Activated CD8-positive, alpha-beta memory T cell treated with anti-CD3 and anti-CD28 coated beads for 48 hours (primary cell): Measurements from ENCODE around the gene DHRS12.

Experiments
- DNase-seq, 3 experiments: peaks; one replicate each; pipeline ENCODE4 v3.0.0-alpha.2; 2020; ENCODE audit warnings: low read depth in 2 of 3, low spot score in 2 of 3

DHRS12 gene

DNA sequence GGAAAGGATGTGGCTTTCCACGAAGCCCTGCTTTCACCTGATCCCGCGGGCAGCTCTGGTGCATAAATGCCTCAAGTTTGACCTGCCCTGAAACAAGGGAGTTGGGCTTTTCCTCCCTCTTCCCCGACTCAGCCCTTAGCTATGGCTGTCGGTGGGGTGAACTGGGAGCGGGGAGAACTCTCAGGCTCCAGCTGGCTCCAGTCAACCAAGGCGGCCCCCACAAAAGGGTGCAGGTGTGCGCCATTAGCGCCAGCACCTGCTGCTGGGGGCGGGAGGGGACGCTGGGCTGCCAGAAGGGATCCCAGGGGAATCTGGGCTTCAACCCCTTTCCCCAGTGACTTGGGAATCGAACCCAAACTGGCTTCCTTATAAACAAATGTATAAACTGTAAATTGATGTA, 7.1 kb upstream of the DHRS12 start:
- no peak for DNase-seq

DNA sequence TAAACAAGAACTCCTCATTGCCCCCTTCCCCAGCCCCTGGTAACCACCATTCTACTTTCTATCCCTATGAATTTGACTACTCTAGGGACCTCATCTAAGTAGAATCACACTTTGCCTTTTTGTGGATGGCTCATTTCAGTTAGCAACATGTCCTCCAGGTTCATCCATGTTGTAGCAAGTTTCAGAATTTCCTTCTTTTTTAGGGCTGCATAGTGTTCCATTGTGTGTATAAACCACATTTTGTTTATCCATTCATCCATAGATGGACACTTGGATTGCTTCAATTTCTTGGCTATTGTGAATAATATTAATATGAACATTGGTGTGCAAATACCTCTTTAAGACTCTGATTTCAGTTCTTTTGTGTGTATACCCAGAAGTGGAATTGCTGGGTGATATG, 4.8 kb upstream of the DHRS12 start:
- DNase-seq = no peak

DNA sequence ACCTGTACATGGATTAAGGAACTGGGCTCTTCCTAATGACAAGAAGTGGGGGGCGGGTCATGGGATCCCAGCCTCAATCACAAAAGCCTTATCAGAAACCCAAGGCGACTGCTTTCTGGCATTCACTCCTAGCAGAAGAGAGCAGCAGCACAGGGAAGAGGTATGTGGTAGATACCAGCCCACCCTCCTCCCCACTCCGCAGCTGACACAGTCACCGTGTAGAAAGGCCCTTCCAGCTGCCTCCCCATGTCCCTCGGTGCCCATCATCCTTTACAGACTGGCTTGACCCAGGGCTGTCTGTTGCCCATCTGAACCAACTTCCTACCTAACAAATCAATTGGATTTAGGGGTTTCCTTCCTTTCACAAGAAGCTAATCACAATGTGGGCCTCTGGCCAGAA, 3.1 kb upstream of the DHRS12 start:
- DNase-seq = no peak

DNA sequence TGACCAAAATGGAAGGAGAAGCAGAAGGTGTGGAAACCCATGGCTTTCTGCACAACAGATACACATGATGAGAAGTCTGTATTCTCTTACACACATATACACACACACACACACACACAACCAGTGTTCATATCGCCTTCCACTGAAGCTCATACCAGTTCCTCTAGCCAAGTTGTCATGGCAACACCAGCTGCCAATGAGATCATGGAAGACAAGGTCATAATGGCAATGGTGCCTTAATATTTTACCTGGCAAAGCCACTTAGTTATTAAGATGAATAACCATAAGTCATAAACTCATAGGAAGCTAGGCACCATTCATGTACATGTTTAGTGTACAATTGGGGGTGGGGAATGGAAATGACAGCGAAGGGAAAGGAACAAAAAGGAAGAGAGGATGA, 2.6 kb upstream of the DHRS12 start:
- no peak for DNase-seq

DNA sequence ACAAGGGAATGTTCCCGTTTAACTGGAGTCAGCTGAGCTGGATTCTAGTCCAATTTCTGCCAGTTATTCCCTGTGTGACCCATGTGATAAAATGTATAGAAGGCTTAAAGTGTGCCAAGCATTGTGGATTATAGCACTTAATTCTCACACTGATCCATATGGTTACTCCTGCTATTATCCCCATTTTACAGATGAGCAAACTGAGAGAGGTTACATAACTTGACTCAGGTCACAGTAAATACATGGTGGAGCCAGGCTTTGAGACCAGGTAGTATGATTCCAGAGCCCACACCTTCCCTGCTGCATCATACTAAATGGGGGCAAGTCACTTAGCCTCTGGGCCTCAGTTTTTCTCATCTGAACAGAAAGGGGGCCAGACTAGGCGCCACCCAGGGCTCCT, 2.0 kb upstream of the DHRS12 start:
- DNase-seq = no peak

DNA sequence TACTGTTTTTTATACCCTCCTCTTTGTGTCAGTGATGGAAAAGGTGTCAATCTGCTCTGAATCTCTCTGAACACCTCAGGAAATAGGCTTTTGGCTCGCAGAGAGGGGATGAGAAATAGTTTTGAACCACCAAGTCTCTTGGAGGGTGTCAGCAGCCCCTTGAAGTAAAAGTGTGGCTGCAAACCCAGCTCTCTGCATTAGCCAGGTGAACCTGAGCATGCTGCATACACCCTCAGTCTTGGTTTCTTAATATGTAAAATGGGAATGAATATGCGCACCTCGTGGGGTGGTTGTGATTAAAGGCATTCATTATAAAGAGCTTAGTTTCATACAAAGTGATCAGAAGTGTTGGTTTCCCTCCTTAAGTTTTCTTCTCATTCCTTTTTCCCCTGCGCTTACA, 1.4 kb upstream of the DHRS12 start:
- no peak for DNase-seq

DNA sequence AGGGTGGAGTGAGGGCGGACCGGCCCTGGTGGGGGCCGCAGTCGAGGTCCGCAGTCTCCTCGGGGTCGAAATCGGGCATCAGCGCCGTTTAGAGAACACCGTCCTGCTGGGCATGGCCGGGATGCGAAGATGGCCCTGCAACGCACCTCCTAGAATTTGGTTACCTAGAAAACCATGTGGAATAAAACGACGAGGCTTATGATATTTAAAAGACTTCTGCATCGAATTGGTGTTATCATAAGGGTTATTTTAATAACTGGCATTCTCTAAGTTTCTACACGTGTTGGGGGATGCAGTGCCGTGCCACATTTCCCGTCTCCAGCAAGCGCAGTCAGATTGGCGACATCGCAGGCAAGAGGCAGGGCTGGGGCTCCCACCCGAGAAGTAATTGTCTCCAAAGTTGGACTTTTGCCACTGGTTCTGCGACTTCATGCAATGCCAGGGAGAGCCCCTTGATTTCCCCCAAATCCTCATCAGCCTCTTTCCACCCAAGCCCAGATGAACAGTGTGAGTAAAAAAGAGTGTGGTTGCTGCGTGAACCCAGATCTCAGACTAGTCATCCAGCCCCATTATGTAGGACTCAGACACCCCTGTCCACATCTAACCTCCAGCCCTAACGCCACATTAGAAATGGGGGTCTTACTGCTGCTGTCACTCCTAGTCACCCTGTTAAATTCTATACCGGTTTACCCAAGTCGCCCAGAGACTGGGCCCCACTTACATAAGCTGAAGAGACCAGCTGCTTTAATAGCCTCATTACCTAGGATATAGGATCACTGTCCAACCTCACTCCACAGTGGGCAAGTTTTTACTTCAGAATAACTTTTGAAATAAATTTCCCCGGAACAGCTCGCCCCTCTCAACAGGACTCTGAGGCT, 571 bp upstream of the DHRS12 start:
- no peak for DNase-seq

DNA sequence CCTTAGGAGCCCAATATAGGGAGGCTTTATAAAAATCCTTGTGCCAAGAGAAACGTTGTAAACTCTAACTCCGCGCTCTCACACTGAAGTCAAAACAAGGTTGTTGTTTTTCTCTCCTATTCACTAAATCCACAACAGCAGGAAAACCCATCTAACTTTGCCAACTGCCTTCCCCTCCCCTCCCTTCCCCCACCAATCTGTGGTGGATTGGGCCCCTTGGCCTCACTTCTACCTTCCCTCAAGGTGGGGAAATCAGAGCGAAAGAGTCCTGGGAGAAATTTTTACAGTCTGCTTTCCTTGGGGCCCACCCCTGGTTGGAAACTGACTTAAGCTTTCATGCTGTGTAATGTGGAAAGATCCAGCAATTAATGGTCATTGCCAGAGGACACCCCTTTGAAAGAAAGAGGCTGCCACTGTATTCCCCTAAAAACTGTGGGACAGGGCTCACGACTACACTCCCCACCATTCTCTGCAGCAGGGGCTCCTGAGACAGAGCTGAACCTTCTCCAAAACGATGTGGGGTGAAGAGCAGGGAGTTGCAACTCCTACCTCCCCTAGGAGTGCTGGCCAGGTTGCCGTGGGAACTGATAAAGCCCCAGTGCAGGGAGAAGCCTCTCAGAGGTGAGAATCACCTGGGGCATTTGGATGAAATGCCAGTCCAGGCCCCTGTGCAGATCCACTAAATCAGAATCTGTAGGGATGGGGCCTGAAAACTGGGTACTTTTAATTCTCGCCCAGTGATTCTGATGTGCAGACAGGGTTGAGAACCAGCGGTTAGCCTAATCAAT, 1.1 kb downstream of the DHRS12 start:
- DNase-seq = no peak

DNA sequence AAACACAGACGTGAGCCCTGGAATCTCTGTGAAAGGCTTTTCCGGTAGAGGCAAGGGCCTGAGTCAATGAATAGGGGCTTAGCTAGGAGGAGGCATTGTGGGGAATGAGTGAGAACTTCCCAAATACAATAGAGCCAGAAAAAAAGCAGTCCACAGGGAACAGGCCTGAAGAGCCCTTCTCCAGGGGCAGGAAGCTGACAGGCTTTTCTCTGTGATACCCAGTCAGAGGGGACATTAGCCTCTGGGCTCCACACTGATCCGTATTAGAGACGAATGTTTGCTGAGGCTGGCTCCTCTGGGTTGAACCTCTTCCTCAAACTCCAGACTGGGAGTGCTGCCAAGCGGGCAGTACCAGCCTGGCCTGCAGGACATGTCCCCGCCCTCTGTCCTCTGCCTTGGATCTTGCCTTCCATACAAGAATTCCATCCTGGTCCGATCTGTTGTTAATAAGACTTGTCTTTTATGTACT, 2.3 kb downstream of the DHRS12 start:
- no peak for DNase-seq

DNA sequence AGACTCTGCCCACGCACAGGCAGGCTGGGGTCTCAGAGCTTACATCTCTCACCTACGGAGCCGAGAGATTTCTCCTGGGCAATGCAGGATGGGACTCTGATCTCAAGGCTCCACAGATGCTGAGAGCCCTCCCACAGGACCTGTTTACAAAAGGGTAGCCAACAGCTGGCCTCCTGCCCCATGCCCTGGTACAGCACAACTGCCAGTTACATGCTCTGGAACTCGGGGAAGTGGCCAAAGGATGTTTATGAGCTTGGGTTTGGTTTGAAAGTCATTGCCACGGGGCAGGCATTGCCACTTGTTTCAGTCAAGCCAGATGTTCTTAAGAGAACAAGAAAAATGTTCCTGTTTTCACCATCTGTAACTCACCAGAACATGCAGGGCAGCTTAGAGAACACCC, 3.5 kb downstream of the DHRS12 start:
- DNase-seq = no peak

DNA sequence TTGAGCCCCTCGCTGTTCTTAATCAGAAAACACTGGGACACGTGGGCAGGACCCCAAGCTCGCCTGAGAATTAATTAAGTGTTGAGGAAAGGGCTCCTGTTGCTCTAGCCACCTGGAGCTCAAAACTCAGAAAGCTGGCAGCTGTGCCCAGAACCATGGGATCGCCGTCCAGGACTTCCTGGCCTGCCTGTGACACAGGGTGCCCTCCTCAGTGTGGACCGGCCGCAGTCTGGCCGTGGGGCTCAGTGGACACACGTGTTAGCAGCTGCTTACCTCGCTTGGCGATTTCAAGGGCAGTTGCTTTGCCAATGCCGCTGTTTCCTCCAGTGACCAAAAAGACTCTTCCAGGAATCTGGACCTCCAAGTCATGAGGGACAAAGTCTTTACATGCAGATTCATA, 4.7 kb downstream of the DHRS12 start:
- no peak for DNase-seq

DNA sequence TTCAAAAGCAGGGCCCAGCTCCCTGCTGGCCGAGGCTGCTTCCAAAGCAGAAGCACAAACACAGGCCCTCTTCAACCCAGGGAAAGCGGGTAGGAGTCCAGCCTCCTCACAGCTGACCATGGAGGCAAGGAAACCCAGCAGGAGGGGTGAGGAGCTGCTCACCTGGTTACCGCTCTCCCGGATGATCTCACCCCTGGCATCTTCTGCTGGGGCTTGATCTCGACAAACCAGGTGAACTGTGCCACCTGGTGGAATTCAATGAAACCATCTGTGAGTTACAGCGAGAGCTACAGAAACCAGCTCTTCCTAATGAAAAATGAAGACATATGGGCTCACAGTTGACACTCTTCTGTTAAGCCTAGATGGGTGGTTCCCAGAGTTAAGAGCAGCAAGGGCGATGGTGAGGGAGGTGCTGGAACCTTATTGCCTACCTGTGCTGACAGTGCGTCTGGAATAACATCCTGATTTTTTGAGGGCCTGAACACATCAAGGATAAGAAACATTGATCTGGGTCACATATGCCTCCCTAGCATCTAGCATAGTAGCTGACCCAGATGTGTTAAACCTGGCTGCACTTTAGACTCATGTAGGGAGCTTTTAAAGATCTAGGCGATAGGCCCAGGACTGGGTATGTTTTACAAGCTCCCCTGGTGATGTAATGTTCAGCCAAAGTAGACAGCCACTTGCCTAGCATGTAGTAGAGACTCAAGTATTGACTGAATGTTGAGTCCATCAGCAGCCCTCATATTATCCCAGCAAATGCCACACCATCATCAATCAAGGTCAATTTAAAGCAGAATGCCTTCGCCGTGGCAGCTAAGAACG, 6.1 kb downstream of the DHRS12 start:
- no peak for DNase-seq

DNA sequence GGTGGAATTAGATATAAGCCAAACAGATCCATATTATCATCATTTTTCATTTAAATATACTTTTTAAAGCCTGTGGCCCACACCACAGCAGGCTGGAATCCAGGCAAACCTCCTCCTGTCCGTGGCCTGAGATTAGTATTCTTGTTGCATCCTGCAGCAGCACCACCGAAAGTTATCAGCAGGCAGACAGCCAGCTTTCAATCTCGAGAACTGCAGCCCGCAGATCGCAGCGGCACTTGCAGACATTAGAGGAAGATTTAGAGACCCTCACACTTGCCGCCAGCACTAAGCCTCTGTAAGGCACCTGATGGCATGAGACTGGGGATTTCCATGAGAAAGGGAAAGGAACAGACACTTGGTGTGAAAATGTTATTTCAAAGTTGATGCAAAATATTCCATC, 7.4 kb downstream of the DHRS12 start:
- DNase-seq = no peak

DNA sequence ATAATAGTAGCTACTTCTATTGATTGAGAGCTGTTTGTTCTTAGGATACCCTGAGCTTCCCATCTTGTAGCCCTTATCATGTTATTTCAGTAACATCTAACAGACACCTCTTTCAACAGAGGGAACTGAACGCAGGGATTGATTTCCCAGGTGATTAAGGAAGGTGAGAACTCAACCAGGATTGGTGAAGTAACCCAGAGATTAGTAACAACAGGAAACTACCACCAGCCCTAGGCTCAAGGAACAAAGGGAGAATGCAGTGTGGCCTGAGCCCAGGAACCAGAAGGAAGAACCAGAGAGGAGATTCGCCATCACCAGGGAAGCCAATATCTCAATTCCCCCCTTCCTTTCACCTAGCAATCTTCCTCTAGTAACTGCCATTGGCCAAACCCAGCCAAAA, 8.5 kb downstream of the DHRS12 start:
- DNase-seq = no peak

DNA sequence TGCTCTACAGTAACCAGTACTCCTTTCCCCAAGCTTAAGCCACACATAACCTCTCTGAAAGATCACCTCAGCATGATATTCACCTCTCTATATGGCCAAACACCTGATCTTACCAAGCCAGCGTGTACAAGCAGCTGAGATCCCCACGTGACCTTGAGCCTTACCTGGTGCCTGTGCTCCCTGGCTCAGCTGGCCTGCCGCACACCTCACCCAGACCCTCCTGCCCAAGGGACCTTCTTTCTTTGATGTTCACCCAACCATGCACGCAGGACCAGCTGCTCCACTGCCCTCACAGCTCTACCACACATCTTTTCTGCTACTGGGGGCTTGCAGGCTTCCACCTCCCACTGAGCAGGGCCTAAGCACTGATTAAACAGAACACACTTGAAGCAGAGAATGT, 9.0 kb downstream of the DHRS12 start:
- DNase-seq = no peak

DNA sequence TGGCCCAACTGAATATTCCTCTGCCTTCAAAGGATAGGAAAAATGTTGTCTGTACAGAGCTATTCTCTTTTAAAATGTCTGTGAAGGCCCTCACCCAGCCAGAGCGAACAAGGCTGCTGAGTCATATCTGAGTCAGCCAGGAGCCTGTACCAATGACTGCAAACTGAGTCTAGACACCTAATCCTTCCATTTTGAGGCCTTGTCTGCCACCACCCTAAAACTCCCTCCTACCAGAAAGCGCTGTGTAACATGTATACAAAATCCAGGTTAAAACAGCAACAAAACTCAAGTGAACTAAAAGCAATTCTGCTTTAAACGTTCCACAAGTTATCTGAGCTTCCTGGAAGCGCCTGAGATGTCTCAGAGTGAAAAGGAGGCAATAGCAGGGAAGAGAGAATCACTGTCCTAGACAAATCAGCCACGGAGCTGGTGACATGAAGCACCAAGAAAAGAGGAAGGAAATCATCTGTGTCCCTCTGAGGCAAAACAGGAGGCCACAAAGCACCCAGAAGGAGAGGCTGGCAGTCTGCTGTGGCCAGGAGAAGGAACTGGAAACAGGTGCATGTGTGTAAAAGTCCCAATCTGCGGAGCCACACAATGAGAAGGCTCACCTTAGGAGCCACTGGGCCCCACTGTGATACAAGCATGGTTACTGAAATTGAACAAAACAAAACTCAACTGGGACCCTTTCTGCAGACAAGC, 10.2 kb downstream of the DHRS12 start:
- no peak for DNase-seq

DNA sequence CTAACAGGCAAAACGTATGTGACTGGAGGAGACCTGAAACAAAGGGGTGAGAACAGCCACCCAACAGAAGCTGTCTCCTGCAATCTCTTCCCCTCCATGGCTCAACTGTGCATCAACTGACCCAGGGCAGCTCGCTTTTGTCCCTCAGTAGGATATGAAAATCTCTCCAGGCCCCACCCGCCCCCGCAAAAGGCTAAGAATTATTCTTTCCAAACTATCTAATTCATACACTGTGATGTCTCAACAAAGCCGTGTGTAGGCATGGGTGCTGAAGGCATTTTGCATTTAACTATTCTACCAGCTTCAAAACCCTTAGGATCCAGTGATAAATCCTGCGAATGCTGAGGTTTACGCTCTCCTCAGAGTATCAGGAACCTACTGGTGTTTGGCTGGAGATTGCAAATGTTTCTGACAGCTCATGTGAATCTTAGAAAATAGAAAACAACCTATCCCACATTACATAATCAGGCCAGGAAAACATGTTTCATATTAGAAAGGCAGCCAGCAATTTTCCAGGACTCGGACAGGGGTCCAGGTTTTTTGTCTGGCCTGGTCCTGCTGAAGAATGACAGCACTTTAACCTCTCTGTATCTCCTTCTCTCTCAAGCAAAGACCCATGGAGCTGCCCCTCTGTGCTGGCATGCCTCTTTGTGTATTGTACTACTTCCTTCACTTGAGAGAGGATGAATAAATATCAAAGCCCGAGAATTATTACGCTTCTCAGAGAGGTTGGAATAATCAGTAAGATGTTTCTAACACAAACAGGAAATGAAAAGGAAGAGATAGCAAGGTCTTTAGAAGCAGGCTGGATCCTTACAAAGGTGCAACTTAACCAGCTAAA, 17.3 kb downstream of the DHRS12 start:
- no peak for DNase-seq

DNA sequence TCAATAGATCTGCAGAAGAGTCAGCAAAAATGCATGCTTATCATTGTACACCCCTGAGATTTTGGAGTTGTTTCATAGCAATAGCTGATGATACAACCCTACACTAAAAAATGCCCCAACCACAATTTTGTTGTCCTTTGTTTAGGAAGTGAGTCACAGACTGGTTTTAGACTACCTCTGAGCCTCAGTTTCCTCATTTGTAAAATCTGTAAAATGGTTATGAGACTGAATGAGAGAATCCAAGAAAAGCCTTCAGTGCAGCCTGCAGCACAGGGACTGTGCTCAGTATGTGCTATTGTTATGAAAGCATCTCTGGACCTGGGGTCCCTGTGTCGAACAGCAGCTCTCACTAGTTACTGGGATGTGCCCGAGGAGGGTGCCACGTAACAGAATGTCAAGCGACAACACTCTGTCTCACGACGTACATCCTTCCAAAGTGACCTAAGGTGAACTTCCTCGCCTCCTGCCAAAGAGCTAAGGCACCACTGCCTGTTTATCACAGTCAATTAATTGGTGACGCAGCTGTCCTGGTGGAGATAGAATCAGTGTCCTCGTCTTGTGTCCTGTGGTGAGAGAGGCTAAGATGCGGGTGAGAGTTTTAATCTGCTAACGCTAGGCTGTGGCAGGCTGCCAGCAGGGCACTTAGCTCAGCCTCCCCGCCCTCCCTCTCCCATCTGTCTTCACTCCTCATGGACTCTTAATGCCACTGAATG, 18.1 kb downstream of the DHRS12 start:
- DNase-seq = no peak

DNA sequence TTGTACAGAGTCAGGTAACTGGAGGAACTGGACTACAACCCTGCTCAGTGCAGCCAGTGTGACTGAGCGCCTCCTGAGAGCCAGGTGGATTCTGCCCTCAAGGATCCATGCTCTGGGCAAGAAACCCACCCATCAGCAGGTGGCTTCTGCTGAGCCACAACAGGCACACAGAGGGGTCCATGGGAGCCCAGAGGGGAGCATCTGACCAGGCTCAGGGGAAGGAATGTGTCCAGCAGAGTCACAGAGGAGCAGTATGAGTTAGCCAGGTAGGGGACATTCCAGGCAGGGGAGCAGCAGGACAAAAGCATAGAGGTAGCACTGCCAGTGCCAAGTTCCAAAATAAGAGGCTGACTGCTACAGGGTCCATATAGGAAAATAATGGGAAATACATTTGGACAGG, 19.9 kb downstream of the DHRS12 start:
- no peak for DNase-seq
